Skeletal muscle tissue (tissue), 4 donors: Measurements from ENCODE around the gene RGS14. TPM values are rescaled to one million over a fixed set of nuclear protein-coding genes. Genes with fewer than 3 reads are reported as not detected.
"Not testable (repeated sequence)": the region's sequence is repeated elsewhere in the genome, so short reads cannot be mapped to it uniquely, and the experiment has no call there.

Source experiments
- H3K27ac ChIP-seq: one replicate; pipeline ENCODE4 v1.7.0; 2013; ENCODE audit warnings: mild to moderate bottlenecking, low read depth, low read length, inconsistent platforms
- H3K27me3 ChIP-seq, 3 donors: one replicate each; pipeline ENCODE4 v1.7.0; 2013; ENCODE audit warnings: low read length in 3 of 3; ENCODE audit not compliant: control insufficient read depth in 3 of 3, insufficient read depth in 3 of 3
- H3K36me3 ChIP-seq, 3 donors: one replicate each; pipeline ENCODE4 v1.7.0; 2013; ENCODE audit warnings: low read length in 3 of 3; ENCODE audit not compliant: control insufficient read depth in 3 of 3, insufficient read depth in 3 of 3
- H3K4me1 ChIP-seq, 3 donors: one replicate each; pipeline ENCODE4 v1.7.0; 2013; ENCODE audit warnings: low read length in 3 of 3, mild to moderate bottlenecking in 3 of 3; ENCODE audit not compliant: control insufficient read depth in 3 of 3, insufficient read depth in 3 of 3
- H3K4me3 ChIP-seq, 3 donors: one replicate each; pipeline ENCODE4 v1.7.0; 2013; ENCODE audit warnings: low read length in 3 of 3
- H3K9ac ChIP-seq, 3 donors: one replicate each; pipeline ENCODE4 v1.7.0; 2013; ENCODE audit warnings: low read length in 3 of 3, mild to moderate bottlenecking in 3 of 3, moderate library complexity in 2 of 3, low read depth in 1 of 3
- H3K9me3 ChIP-seq, 3 donors: one replicate each; pipeline ENCODE4 v1.7.0; 2013; ENCODE audit warnings: low read length in 3 of 3; ENCODE audit not compliant: control insufficient read depth in 3 of 3
- total RNA-seq: library from RNA; depleted of rRNA; stranded (reverse); fragments of >200 nt; gene quantifications from one replicate; pipeline ENCODE4 v1.2.3, GENCODE V29; 2014
- donor health status: Osteomylitis.

RGS14 gene
- total RNA-seq, 1 donor from 2014 or later = 12.5 TPM

GRCh38 chr5:177410575-177410974, 52.9 kb downstream of the RGS14 start:
- Histone ChIP-seq H3K9me3 (no peaks in the 10 kb centered on the region), H3K27me3 (peaks cover 0 to 7% (median 3%) of the 10 kb centered on the region in 3 donors)

GRCh38 chr5:177412603-177413233, 55.0 kb downstream of the RGS14 start:
- Histone ChIP-seq H3K36me3 (no peaks in the 10 kb centered on the region), H3K9me3 (no peaks in the 10 kb centered on the region), H3K9ac (no peak overlapping the region), H3K4me1 (no peaks in the 10 kb centered on the region), H3K4me3 (no peak overlapping the region), H3K27ac (no peak overlapping the region), H3K27me3 (peaks cover 0 to 2% (median 0%) of the 10 kb centered on the region in 3 donors)

More at GRCh38 chr5:177410575-177410974, 52.9 kb downstream of the RGS14 start:
- H3K4me1 ChIP-seq = no peaks in the 10 kb centered on the region
- H3K27ac ChIP-seq = no peak overlapping the region
- H3K9ac ChIP-seq = no peak overlapping the region
- no peaks in the 10 kb centered on the region for H3K36me3 ChIP-seq
- H3K4me3 ChIP-seq = no peak overlapping the region

- Histone ChIP-seq H3K9ac (no peak overlapping the region), H3K27ac (no peak overlapping the region), H3K36me3 (no peaks in the 10 kb centered on the region), H3K4me1 (no peaks in the 10 kb centered on the region), H3K9me3 (no peaks in the 10 kb centered on the region), H3K4me3 (no peak overlapping the region), H3K27me3 (peaks cover 0 to 2% (median 0%) of the 10 kb centered on the region in 3 donors)
Measured at GRCh38 chr5:177414481-177414880, 56.8 kb downstream of the RGS14 start.

GRCh38 chr5:177417081-177417480, 59.4 kb downstream of the RGS14 start:
- not testable (repeated sequence) for H3K4me1 ChIP-seq, H3K9me3 ChIP-seq, H3K27me3 ChIP-seq, H3K4me3 ChIP-seq, H3K36me3 ChIP-seq, H3K27ac ChIP-seq, H3K9ac ChIP-seq

- no peak overlapping the region for H3K4me3 ChIP-seq
- H3K9ac ChIP-seq = no peak overlapping the region
- no peaks in the 10 kb centered on the region for H3K36me3 ChIP-seq
- H3K4me1 ChIP-seq = no peaks in the 10 kb centered on the region
- H3K27ac ChIP-seq = no peak overlapping the region
- peaks cover 0 to under 1% (median 0%) of the 10 kb centered on the region in 3 donors for H3K27me3 ChIP-seq
- no peaks in the 10 kb centered on the region for H3K9me3 ChIP-seq
Measured at GRCh38 chr5:177419046-177419445, 61.3 kb downstream of the RGS14 start.

- not testable (repeated sequence) for H3K9me3 ChIP-seq, H3K9ac ChIP-seq, H3K27ac ChIP-seq, H3K27me3 ChIP-seq, H3K36me3 ChIP-seq, H3K4me1 ChIP-seq, H3K4me3 ChIP-seq
Measured at GRCh38 chr5:177420472-177420871, 62.7 kb downstream of the RGS14 start.

- H3K36me3 ChIP-seq = no peaks in the 10 kb centered on the region
- peaks cover 5 to 6% (median 6%) of the 10 kb centered on the region in 3 donors for H3K4me1 ChIP-seq
- H3K9ac ChIP-seq = no peak overlapping the region
- H3K27me3 ChIP-seq = no peaks in the 10 kb centered on the region
- H3K9me3 ChIP-seq = no peaks in the 10 kb centered on the region
- H3K27ac ChIP-seq = no peak overlapping the region
- H3K4me3 ChIP-seq = no peak overlapping the region
Measured at GRCh38 chr5:177421062-177421798, 63.5 kb downstream of the RGS14 start.

Other genes with a start within 250 kb of the RGS14 start
- 57.4 TPM for gene NSD1, start 224.2 kb upstream of the RGS14 start, total RNA-seq
- 12.0 TPM for gene RAB24, start 54.2 kb upstream of the RGS14 start, total RNA-seq
- gene PRELID1, start 54.1 kb upstream of the RGS14 start, total RNA-seq = 39.1 TPM
- 5.7 TPM for gene MXD3, start 46.0 kb upstream of the RGS14 start, total RNA-seq
- gene LMAN2, start 6.3 kb upstream of the RGS14 start, total RNA-seq = 124 TPM
- gene SLC34A1, start 26.5 kb downstream of the RGS14 start, total RNA-seq = not detected
- gene PFN3, start 42.7 kb downstream of the RGS14 start, total RNA-seq = not detected
- not detected for gene F12, start 51.6 kb downstream of the RGS14 start, total RNA-seq
- 12.5 TPM for gene GRK6, start 68.8 kb downstream of the RGS14 start, total RNA-seq
- gene PRR7, start 88.9 kb downstream of the RGS14 start, total RNA-seq = 0.52 TPM
- gene DBN1, start 115.7 kb downstream of the RGS14 start, total RNA-seq = 108 TPM
- 44.9 TPM for gene PDLIM7, start 139.7 kb downstream of the RGS14 start, total RNA-seq
- 5.7 TPM for gene DOK3, start 151.9 kb downstream of the RGS14 start, total RNA-seq
- 33.9 TPM for gene DDX41, start 159.0 kb downstream of the RGS14 start, total RNA-seq
- gene FAM193B, start 196.6 kb downstream of the RGS14 start, total RNA-seq = 11.0 TPM
- gene TMED9, start 234.3 kb downstream of the RGS14 start, total RNA-seq = 37.6 TPM
- gene B4GALT7, start 242.2 kb downstream of the RGS14 start, total RNA-seq = 12.0 TPM